Retina (tissue), 1 donor: Measurements from ENCODE around the gene ACIN1.
A peak's percentile ranks its signal among the peaks of the same experiment; 100 is the strongest.

Source experiments
- DNase-seq: peaks from one replicate; pipeline ENCODE4 v3.0.0-alpha.2; 2016

The ACIN1 gene, protein sequence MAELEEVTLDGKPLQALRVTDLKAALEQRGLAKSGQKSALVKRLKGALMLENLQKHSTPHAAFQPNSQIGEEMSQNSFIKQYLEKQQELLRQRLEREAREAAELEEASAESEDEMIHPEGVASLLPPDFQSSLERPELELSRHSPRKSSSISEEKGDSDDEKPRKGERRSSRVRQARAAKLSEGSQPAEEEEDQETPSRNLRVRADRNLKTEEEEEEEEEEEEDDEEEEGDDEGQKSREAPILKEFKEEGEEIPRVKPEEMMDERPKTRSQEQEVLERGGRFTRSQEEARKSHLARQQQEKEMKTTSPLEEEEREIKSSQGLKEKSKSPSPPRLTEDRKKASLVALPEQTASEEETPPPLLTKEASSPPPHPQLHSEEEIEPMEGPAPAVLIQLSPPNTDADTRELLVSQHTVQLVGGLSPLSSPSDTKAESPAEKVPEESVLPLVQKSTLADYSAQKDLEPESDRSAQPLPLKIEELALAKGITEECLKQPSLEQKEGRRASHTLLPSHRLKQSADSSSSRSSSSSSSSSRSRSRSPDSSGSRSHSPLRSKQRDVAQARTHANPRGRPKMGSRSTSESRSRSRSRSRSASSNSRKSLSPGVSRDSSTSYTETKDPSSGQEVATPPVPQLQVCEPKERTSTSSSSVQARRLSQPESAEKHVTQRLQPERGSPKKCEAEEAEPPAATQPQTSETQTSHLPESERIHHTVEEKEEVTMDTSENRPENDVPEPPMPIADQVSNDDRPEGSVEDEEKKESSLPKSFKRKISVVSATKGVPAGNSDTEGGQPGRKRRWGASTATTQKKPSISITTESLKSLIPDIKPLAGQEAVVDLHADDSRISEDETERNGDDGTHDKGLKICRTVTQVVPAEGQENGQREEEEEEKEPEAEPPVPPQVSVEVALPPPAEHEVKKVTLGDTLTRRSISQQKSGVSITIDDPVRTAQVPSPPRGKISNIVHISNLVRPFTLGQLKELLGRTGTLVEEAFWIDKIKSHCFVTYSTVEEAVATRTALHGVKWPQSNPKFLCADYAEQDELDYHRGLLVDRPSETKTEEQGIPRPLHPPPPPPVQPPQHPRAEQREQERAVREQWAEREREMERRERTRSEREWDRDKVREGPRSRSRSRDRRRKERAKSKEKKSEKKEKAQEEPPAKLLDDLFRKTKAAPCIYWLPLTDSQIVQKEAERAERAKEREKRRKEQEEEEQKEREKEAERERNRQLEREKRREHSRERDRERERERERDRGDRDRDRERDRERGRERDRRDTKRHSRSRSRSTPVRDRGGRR

DNA sequence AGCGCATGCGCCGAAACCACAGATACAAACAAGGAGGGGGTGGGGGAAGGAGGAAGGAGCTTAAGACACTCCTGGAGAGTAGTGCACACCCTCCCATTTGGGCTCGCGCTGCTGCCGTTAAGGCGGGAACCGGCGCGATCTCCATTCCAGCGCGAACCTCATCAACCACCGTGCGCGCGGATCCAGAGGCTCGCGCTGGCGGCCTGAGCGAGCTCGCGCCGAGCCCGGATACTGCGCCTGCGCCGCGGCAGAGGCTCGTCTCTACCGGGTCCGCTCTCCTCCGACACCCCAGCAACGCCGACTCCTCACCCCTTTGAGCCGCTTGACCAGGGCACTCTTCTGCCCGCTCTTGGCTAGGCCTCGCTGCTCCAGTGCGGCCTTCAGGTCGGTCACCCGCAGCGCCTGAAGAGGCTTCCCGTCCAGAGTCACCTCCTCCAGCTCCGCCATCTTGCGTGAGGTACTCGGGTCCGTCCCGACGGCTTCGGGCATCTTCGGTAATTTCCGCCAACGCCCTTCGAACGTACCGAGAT, at the start of gene ACIN1:
Gene ACIN1, minus strand, starts transcription at position 471 of the 530 bp plus-strand sequence. Its CDS starts 24 bp downstream, at position 447.
- peak; percentile 99 for DNase-seq

DNA sequence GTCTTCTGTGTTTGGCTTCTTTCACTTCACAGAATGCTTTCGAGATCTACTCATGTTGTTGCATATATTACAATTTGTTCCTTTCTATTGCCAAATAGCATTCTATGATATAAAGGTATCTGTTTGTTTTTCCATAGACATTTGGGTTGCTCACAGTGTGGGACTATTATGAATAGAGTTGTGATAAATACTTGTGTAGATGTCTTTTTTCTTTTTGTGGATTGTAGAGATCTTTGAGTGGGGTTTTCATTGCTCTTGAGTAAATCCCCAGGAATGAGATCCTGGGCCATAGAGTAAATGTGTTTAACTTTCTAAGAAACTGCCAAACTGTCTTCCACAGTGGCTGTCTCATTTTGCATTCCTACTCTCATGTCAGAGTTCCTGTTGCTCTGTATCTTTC, 49.0 kb upstream of the ACIN1 start:
- DNase-seq: no peak

DNA sequence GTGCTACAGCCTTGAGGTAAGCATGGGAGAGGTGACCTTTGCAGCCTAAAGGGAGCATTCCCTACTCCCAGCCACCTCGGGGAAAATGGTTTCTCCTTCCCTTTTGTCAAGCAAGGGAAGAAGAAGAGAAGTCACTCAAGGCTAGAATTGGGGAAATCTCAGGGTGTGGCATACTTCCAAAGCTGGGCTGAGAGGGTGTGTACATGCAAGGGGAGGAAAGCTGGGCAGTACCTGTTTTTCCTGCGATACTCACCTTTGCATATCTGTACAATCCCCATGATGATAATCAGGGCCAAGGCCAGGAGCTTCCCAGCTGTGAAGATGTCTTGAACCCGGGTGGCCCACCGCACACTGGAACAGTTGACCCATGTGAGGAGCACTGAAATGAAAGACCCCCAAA, 47.9 kb upstream of the ACIN1 start:
- no peak for DNase-seq

DNA sequence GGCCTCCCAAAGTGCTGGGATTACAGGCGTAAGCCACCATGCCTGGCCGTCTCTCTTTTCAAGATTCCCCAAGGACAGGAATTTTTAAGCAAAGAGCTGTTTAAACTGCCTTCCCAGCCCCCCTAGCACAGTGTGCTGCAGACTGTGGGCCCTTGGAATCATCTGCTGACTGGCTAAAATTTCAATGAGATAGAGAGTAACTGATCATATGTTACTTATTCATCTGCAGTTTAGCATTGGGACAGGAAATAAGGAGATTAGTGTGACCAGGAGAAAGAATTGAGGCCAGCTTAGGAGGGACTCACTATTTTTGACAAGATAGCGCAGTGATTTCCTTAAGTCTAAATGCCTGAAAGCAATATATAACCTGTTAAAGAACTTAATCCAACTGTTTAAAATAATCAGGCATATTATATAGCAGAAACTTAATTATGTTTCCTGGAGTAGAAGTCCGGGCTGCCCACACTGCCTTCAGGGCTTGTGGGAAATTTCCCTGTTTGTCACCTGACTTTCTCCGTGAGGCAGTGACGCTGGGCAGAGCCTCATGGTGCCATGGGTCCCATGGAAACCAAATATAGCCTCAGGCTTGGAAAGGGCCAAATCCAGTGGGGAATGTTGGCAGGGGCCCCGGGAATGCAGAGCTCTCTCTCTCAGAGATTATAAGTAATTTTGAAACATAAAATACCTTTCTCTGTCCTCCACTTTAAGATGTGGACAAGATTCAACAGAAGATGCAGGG, 46.9 kb upstream of the ACIN1 start:
- DNase-seq: no peak

DNA sequence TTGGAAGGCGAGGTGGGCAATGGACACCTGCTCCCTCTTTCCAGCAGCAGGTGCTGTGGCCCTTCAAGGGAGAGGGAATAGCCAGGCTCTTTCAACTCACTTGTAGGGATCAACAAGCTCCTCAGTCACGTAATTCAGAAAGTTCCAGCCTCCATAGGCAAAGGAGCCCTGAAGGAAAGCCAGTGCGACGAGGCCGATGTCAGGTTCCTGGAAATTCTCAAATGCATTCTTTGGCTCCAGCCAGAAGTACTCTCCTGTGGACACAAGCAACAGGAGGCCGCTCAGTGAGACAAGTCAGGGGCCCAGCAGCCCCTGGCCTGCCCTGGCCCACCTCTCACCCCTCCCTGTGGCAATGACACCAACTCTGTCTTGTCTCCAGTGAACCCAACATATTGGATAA, 45.4 kb upstream of the ACIN1 start:
- no peak for DNase-seq

DNA sequence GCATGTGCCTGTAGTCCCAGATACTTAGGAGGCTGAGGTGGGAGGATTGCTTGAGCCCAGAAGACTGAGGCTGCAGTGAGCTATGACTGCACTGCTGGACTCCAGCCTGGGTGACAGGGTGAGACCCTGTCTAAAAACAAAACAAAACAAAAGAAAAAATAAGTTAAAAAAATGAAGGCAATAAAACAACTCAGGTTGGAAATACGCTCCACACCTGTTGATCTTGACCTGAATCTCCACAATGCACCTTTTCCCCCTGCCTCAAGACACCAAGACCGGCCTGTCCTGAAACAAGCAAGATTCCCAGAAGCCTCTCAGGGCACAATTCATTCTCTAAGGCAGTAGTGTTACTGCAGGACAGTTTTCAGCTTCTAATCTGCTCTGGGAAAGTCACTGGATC, 44.9 kb upstream of the ACIN1 start:
- DNase-seq: no peak

DNA sequence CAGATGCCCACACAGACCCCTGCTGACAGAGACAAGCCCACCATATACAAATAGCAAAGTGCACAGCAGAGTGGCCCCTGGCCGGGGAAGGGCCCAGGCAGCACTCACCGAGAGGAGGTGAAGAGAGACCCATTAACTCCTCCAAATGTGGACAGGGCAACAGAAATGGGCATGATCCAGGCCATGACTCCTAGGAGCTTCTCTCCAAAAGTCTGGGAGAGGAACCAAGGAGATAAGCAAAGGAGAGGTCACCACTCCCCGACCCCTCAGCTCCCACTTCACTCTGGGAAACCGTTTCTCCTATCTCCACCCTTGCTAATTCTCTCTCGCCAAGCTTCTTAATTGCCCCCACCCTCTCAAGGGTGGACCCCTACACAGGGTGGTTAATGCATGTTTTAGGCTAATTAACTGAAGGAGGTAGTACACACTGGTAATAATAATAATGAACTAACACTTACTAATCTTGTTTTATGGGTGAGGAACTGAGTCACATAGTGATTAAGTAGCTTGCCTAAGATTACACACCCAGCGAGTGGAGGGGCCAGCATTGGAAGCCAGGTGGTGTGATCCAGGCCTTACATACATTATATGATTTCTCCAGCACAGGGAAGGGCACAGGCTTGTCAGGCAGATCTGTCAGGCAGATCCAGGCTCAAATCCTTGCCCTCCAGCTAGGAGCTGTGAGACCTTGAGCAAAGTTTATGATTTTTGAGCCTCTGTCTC, 43.0 kb upstream of the ACIN1 start:
- DNase-seq: no peak

DNA sequence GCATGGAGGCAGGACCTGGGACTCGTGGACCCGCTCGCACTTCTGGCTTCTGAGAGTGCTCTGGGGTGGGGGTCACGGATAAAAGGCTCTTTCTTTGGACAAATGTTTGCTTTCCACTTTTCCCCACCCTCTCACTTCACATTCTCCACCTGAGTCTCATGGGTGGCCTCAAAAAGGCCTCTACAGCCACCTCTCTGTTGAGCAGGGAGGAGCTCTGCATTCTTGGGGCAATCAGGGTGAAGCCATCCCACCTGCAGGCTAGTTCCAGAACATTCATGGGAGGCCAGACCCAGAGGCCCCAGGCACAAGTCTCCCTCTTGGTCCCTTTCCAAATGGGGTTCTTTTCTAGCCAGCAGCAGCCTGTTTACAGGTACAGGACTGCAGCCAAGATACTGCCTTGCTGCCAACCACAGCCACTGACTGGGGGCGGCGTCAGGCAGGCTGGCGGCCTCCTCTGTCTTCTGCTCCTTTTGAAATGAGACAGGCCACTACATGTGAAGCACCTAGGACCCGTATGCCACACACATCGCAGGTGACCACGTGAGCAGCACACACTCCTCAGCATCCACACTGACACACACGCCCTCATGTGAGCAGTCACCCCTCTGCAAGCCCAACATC, 42.4 kb upstream of the ACIN1 start:
- DNase-seq: no peak

DNA sequence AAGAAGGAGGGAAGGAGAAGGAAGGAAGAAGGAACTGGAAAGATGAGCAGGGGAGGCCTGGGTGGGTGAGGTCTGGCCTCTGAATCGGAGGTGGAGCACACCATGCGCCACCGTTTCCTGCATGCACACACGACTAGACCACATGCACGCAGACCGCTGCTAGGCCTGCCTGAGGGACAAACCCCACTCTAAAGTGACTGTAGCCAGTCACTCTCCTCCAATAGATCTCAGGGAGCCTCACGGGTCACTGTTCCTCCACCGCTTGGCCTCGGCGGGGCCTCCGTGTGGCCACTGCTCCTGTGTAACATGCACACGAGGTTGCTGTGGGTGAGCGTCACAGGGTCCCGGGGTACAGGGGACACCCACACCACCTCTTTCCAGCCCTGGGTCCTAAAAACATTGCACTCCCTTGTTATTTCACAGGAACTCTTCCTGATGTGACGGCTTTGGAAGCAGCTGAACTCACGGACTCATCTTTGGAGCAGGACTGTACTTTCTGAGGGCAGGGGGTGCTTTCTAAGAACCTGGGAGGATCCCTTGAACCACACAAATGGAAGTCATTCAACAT, 41.7 kb upstream of the ACIN1 start:
- DNase-seq: no peak

DNA sequence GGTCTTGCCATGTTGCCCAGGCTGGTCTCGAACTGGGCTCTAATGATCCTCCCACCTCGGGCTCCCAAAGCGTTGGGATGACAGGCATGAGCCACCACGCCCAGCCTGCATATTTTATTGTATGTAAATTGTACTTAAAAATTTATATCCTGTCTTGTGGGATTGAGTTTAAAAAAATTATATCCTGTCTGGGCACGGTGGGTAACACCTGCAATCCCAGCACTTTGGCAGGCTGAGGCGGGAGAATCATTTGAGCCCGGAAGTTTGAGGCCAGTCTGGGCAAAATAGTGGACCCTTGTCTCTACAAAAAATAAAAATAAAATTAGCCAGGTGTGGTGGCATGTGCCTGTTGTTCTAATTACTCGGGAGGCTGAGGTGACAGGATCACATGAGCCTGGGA, 38.0 kb upstream of the ACIN1 start:
- DNase-seq: no peak

DNA sequence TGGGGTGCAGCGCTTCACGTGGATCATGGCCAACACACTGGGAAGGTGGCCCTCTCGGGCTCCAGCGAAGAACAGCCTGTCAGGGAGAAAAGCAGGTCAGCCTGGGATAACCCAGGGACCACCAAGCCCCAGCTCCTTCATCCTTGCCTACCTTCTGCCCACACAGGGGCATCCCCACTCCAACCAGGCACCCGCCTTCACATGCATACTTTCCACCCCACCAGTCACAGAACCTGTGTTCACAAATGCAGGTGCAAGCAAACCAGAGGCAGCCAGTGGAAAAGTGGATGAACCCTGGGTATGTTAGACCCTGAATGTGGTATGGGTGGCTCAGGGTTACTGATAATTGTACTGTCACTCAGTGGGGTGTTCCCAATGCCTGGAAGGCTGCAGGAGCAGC, 36.5 kb upstream of the ACIN1 start:
- DNase-seq: no peak

DNA sequence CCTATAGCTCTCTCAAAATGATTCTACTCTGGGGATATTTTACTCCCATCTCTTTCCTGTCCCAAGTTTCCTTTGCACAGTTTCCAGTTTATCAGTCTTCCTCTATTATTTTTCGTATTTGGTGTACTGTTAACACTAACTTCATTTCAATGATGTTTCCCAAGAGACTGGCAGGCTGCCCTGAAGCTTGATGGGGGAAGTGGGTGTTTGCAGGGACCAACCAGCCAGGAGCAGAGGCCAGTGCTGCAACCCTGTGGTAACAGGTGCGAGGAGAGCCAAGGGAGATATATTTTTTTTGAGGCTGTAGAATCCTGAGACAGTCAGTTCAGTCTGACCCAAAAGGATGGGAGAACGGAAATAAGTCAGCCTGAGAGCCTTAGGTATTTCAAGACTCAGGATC, 35.9 kb upstream of the ACIN1 start:
- DNase-seq: no peak

DNA sequence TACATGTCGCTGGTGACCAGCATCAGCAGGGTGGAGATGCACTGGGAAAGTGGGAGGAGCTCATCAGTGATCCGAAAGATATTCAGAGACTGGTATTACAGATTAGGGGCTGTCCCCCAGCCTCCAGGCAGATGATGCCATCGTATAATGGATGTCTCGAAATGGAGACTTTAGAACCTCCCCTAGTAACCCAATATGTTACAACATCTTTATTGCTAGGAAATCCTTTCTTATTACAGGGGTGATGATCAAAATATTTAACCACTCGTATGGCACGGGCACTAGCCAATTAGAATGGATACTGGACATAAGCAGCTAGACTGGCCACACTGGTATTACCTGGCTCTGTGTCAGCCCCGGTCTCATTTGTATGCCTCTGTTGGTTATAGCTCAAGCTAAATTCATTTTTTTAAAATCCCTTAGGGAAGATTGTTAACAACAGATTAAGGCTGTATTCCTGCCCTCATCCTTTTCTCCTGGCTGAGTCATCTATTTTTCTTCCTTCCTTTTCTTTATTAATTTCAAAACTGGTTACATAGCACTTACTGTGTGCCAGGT, 34.9 kb upstream of the ACIN1 start:
- DNase-seq: no peak

DNA sequence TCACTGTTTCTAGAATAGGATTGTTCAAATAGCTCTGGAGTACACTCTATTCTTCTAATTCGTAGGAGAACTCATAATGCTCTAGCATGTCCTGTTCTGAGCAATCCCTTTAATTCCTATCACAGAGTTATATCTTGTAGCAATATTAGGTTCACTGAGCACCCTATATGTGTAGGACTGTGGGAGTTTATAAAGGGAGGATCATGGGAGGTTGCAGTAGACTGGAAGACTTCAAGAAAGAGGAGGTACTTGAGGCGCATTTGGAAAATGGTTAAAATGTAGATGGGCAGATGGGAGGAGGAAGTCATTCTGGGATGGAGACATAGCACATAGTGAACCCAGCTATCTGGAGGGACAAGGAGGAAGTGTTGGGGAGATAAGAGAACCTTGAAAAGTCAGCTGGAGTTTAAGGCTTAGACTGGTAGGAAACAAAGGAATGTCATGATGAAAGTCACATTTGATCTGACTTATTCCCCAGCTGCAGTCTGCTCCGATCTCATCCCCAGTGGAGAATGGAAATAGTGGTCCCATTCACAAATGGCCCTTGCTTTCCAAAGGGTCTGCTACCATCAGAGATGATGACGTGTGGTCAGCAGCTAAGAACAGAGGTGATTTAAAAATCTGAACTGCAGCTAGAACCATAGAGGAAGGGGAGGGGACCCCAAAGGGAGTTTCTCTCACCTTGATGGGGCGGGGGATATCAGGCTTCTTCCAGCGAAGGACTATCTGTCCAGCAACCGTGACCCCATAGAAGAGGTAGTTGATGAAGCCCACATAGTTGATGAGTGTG, 34.2 kb upstream of the ACIN1 start:
- DNase-seq: no peak

DNA sequence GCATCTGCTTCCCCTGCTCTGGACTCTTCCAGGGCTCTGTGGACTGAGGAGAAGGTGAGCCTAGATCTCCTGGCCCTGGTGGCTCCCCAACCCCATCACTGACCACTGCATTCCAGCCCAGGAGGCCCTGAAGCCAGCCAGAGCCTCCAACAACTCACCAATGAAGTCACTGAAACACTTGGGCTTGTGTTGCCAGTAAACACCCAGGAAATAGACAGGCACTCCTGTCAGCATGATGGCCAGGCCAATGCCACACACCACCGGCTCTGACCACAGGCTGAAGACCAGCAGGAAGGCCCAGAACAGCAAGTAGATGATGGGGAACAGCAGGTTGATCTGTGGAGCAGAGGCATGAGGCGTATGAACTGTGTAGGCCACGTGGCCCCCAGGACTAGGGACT, 32.9 kb upstream of the ACIN1 start:
- no peak for DNase-seq

DNA sequence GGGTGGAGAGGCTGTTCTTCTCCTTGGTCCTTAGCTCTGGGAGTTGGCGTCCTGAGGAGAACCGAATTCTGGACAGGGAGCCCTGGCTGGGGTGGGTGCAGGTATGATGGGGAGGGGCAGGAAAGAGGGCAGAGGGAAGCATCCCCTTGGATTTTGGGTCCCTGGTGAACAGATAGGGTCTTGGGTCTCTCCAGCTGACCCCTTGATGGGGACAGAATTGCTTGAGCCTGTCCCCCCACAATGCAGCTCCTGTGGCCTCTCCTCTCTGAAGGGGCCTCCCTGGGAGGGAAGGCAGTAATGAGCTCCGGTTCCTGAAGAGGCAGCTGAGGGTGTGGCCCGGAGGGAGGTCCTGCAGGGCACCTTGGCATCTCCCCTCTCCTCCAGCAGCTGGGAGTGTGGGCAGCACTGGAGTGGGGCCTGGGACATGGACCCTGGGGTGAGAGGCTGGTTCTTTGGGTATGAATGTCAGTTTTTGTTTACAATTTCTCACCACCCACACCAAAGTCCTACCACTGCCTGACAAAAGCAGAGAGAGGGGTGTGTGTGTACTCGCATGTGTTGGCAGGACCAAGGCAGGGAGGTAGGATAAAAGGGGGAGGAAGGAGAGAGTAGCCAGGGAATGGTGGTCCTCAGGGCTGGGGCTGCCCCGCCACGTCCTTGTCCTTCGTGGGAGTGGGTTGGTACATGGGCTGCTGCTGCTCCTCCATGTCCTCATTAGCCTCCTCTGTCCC, 31.8 kb upstream of the ACIN1 start:
- no peak for DNase-seq

DNA sequence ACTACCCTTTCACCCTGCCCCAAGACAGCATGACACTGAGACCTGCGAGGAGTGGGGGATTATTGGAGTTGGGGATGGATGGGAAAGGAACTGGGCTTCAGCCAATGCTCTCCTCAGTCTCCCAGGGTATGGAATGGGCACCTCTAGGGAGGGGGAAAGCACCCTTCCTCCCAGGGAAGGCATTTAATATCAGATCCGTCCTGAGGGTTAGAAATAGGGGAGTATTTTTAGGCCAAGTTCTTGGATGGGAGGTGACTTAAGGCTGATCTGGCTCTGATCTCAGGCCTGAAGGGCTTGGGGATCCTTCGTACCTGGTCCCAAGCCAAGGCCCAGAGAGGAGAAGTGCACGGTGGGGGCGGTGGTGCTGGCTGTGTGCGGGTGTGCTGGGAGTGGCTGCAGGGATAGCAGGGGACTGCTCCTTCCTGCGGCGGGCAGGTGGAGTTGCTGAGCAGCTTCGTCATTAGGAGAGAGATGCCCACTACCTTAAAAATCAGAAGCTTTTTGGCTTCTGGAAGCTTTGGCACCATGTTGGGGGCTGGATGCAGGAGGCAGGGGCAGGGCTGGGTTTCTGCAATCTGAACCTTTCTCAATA, 31.1 kb upstream of the ACIN1 start:
- DNase-seq: no peak

DNA sequence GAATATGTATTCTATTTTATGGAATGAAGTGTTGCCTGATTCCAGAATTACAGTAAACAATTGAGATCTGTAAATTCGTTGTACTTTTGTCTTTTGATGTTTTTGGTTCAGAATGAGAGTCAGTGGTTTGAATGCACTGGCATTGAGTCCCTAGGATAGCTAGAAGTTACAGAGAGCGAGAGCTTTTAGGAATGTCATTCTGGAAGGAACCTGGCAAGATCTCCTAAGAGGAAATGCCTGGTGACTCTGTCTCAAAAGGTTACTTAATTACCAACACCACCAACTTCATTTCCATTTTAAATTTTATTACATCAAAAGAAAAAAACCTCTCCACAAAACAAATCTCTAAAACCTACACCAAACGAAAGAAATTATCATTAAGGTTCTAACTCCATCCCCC, 30.1 kb upstream of the ACIN1 start:
- no peak for DNase-seq
